Lower leg skin (tissue), 3 donors: Measurements from ENCODE around the gene NPAS2.

ENCODE experiments used
- POLR2A ChIP-seq, 2 donors: fragments of 450-650 bp; IDR thresholded peaks; one replicate each; pipeline ENCODE4 v1.6.1; 2016 to 2017; ENCODE audit warnings: antibody characterized with exemption in 2 of 2, mild to moderate bottlenecking in 1 of 2, moderate library complexity in 1 of 2
- TF ChIP-seq, protein P1 (sequence below), 3 donors: fragments of 450-650 bp; IDR thresholded peaks; one replicate each; pipeline ENCODE4 v1.5.1; 2016; ENCODE audit warnings: antibody characterized with exemption in 3 of 3, mild to moderate bottlenecking in 3 of 3, moderate library complexity in 2 of 3

GRCh38 chr2:100876231-100876860 is 56.4 kb downstream of the NPAS2 start:
- TF ChIP-seq, protein P1, sequence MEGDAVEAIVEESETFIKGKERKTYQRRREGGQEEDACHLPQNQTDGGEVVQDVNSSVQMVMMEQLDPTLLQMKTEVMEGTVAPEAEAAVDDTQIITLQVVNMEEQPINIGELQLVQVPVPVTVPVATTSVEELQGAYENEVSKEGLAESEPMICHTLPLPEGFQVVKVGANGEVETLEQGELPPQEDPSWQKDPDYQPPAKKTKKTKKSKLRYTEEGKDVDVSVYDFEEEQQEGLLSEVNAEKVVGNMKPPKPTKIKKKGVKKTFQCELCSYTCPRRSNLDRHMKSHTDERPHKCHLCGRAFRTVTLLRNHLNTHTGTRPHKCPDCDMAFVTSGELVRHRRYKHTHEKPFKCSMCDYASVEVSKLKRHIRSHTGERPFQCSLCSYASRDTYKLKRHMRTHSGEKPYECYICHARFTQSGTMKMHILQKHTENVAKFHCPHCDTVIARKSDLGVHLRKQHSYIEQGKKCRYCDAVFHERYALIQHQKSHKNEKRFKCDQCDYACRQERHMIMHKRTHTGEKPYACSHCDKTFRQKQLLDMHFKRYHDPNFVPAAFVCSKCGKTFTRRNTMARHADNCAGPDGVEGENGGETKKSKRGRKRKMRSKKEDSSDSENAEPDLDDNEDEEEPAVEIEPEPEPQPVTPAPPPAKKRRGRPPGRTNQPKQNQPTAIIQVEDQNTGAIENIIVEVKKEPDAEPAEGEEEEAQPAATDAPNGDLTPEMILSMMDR (IDR thresholded peaks at IDR 0.05) = no peak
- no peak for TF ChIP-seq POLR2A (IDR thresholded peaks at IDR 0.05)
